GM21526 (cell line): ENCODE results near the gene ATP11B.
"Not testable (repeated sequence)": the region's sequence is repeated elsewhere in the genome, so short reads cannot be mapped to it uniquely, and the experiment has no call there.

Source experiments
- ATAC-seq: cut with Tn5 transposase; IDR thresholded peaks from one replicate; pipeline ENCODE4 v1.9.1; 2021; ENCODE audit warnings: moderate library complexity; ENCODE audit not compliant: unreplicated experiment, low FRiP score

Gene ATP11B

DNA sequence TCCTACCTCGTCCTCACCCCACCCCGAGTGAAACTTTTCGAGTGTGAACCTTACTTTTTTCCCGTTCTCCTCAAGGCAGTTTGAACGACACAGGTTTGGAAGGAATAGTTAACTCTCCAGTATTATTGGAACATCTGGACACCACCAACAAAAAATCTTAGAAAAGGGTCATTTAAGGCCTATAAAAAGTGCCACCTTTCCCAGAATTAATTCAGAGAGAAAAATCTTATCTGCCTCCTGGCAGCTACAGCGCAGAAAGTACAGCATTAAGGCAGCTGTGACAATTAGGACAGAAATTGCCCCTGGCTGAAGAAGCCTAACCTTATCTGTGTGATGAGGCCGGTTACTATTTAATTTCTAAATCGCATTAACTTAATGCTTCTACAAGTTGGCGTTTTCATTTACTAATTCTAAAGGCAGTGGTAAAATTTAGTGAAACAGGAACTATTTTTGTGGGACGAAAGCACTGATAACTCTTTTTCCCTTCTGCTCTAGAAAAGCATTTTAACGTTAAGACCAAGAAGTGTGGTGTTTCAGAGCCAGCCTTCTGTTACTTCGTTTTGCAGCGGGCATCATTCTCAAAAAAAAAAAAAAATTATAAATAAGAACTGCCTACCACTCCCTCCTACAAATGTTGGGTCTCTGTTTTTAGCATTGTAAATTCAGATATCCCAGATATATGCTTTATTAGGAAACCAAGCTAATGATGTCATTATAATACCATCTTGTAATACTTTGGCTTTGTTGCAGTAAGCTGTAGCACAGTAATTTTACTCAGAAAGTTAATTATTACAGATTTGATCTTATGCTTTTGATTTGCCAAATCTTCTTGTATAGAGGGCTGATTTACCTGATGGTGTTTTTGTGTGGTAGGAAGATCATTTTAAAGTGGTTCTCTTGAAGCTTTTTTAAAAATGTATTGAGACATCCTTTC is 1.4 kb downstream of the ATP11B start:
- ATAC-seq, result no peak

GRCh38 chr3:182795389-182795782 is 2.1 kb downstream of the ATP11B start:
- ATAC-seq, result peak; percentile 32

- no peak for ATAC-seq
These were observed 3.0 kb downstream of the ATP11B start for GRCh38 chr3:182796310-182796709.

DNA sequence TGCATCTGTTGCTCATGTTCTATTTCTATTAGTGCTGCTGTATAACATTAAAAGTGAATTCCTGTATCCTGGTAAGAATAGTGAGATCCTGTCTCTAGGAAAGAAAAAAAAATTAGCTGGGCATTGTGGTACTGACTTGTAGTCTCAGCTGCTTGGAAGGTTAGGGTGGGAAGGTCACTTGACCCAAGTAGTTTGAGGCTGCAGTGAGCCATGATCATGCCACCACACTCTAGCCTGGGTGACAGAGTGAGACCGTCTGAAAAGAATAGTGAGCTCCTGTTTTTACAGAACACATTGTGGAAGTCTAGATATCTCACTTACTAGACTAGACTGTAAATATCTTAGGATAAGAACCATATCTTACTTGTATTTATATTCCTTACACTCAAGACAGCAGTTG is 4.6 kb downstream of the ATP11B start:
- no peak for ATAC-seq

GRCh38 chr3:182799143-182799542 is 5.8 kb downstream of the ATP11B start:
- ATAC-seq, result not testable (repeated sequence)

DNA sequence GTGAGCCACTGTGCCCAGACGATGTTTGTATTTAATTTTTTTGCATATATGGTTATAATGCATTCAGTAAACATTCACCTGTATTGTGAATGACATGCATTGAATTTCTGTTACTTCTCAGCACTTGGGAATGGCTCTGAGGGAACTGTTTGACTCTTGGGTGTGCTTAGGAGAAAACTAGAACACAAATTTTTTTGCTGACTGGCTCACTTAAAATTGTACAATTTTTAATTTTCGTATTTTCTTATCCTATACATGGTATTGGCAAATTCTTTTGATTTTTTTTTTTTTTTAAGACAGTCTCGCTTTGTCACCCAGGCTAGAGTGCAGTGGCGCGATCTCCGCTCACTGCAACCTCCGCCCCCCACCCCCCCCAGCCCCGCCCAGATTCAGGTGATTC is 7.2 kb downstream of the ATP11B start:
- no peak for ATAC-seq

- ATAC-seq, result no peak
These were observed 9.4 kb downstream of the ATP11B start for GRCh38 chr3:182802413-182803390.

- no peak for ATAC-seq
These were observed 10.3 kb downstream of the ATP11B start for GRCh38 chr3:182803596-182803995.

DNA sequence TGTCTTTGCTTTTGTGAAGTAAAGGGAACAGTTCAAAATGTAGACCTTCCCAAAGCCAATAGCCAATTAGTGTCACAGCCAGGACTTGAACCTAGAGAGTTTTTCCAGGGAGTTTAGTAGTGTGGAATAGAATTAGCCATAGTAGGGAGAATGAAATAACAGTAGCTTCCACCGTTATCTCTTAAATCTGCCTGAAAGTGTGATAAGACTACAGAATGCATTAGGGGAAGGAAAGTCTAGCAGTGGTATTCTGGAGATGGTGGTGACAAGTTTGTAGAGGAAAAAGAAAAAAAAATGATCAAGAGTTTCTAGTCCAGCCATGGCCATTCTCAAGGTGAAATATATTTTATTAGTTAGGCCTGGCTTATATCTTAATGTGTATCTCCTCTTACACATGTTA is 13.8 kb downstream of the ATP11B start:
- no peak for ATAC-seq

DNA sequence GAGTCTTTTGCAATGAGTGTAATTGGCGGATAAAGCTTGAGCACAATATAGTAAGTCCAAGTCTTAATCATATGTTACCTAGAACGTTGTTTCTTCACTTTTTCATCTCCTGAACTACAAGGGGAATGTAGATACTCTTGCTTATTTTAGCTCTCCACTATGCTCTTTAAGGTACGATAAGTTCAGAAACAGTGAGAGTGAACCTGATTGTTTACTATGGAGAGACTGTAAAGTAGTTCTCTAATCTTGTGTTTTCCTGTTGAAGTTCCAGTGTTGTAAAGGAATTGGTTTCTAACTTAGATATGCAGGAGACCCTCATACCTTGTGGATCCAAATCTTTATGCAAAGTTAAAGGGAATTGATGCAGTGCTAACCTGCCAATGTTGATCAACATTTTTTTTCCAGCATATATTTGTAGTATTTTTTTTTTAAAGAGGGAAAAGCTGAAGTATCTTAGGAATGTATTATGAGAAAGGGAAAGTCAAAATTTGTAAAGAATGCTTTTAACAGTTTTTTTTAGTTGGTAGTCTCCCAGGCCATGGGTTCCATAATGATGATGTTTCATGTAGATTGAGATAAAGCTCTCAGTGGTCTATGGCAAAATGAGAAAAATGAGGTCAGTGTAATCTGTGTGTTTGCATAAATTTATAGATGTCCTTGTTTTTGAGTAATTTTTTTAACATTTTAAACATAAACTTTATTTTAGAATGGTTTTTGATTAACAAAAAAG is 14.9 kb downstream of the ATP11B start:
- no peak for ATAC-seq

DNA sequence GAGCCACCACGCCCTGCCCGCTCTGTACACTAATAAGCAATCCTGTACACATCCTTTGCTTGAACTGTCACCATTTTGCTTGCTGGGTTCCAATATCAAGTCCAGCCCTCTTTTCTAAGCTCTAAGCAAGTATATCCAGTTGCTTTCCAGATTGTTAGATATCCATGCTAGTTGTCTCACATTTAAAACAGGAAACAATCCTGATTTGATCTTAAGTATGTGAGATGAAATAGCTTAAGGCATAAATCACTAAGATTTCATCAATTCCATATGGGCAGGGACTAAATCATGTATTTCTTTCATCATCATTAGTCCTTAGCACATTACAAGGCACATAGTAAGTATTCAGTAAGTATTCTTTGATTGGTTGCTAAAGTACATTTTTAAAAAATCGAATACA is 16.2 kb downstream of the ATP11B start:
- ATAC-seq, result no peak

DNA sequence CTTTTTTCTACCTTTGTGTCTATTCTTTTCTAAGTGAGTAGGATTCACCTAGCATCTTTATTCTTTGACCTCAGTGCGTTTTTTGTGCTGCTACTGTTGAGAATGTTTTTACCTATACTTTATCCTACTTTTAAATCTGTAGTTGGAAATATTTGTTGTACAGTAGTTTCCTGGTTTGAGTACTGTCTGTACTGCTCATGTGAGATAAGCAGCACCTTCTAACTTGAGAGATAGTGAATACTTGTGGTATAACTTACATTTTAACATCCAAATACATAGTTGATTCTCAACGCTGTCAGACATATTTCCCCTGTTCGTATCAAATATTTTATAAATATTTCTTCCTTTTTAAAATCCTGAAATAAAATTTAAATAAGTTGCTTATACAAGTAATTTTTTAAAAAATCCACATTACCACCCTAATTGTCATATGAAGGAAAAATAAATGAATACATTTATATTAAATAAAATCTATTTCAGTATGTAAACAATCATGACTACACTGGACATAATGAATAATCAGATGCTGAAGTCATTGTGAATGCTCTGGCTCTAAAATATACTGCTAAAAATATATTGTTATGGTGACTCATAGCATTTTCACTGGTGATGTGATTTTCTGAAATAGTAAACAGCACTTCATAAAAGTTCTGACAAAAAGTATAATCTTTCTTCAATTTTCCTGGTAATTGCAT is 17.4 kb downstream of the ATP11B start:
- ATAC-seq, result no peak

- no peak for ATAC-seq
These were observed 17.9 kb downstream of the ATP11B start for GRCh38 chr3:182811269-182811596.

- ATAC-seq, result no peak
These were observed 18.8 kb downstream of the ATP11B start for GRCh38 chr3:182812123-182812522.

DNA sequence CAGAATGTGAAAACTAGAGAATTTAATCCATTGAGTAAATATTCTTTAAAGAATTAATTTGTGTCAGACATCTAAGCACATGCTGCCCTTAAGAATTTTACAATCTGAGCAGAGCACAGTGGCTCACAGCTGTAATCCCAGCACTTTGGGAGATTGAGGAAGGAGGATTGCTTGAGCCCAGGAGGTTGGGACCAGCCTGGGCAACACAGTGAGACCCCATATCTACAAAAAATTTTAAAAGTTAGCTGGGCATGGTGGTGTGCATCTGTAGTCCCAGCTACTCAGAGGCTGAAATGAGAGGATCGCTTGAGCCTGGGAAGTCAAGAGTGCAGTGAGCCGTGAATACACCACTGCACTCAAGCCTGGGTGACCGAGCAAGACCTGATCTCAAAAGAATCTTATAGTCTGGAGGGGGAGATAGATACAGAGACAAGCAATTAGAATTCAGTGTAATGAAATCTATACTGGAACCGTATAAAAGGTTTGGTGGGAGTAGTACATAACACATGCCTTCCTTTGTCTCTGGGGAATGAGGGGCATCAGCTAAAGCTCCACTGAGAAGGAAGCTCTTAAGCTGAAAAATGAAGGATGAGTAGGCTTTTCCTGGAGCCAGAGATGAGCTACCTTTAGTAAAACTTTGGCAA is 21.2 kb downstream of the ATP11B start:
- no peak for ATAC-seq

DNA sequence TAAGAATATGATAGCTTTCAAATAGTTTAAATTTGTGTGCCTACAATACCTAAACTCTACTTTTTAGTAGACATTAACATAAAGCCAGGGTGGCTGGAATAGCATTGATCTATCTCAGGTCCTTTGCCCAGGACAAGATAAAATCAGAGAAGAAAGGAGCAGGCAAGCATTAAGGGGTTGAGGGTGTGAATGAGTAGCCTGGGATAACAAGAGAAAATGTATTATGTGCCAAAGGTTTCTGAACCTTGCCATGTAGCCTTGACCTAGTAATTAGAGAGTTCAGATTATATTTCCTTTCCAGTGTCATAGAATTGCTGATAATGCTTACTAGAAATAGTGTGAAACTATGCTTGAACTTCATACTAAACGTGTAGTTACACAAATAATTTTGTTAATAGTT is 22.9 kb downstream of the ATP11B start:
- no peak for ATAC-seq

- no peak for ATAC-seq
These were observed 25.1 kb downstream of the ATP11B start for GRCh38 chr3:182818296-182818978.

GRCh38 chr3:182821221-182821981 is 28.1 kb downstream of the ATP11B start:
- no peak for ATAC-seq
